KMS-11 (cell line): Measurements from ENCODE around the gene CAPN9.

Source experiments
- H2AFZ ChIP-seq: fragments of 200-600 bp; sonication (generic); 2 replicates; pipeline ENCODE4 v1.6.1; 2016; ENCODE audit warnings: antibody characterized with exemption, mixed run types, low read depth
- H3K27ac ChIP-seq: fragments of 200-600 bp; sonication (generic); 2 replicates; pipeline ENCODE4 v1.6.1; 2016; ENCODE audit warnings: mild to moderate bottlenecking, mixed run types
- H3K27me3 ChIP-seq: fragments of 200-600 bp; sonication (generic); 2 replicates; pipeline ENCODE4 v1.6.1; 2017; ENCODE audit warnings: mild to moderate bottlenecking, low read depth, mixed run types, moderate library complexity; ENCODE audit not compliant: insufficient read depth
- H3K36me3 ChIP-seq: fragments of 200-600 bp; sonication (generic); 2 replicates; pipeline ENCODE4 v1.6.1; 2017; ENCODE audit warnings: mild to moderate bottlenecking, mixed run types; ENCODE audit not compliant: insufficient read depth
- H3K4me1 ChIP-seq: fragments of 200-600 bp; sonication (generic); 2 replicates; pipeline ENCODE4 v1.6.1; 2016; ENCODE audit warnings: mild to moderate bottlenecking, low read depth, mixed run types; ENCODE audit not compliant: poor library complexity, severe bottlenecking
- H3K4me2 ChIP-seq: fragments of 200-600 bp; sonication (generic); 2 replicates; pipeline ENCODE4 v1.7.0; 2016; ENCODE audit warnings: mild to moderate bottlenecking, mixed run types
- H3K4me3 ChIP-seq: fragments of 200-600 bp; sonication (generic); IDR thresholded peaks from 2 replicates; pipeline ENCODE4 v1.6.1; 2017; ENCODE audit warnings: low read depth, low read length, mixed read lengths; ENCODE audit not compliant: insufficient read depth
- H3K79me2 ChIP-seq: fragments of 200-600 bp; sonication (generic); 2 replicates; pipeline ENCODE4 v1.6.1; 2016; ENCODE audit warnings: low read depth, mixed run types; ENCODE audit not compliant: insufficient read depth
- H3K9ac ChIP-seq: fragments of 200-600 bp; sonication (generic); 2 replicates; pipeline ENCODE4 v1.6.1; 2016; ENCODE audit warnings: mild to moderate bottlenecking, mixed run types
- H4K20me1 ChIP-seq: fragments of 200-600 bp; sonication (generic); 2 replicates; pipeline ENCODE4 v1.6.1; 2016; ENCODE audit warnings: mild to moderate bottlenecking, mixed run types; ENCODE audit not compliant: insufficient read depth
- TF ChIP-seq, protein P1 (sequence below): fragments of 200-600 bp; sonication (generic); conservative IDR thresholded peaks from 2 replicates; pipeline ENCODE4 v1.6.1; 2017; ENCODE audit warnings: low read depth, mild to moderate bottlenecking, antibody characterized with exemption, low read length, moderate library complexity, mixed read lengths

CAPN9 gene

DNA sequence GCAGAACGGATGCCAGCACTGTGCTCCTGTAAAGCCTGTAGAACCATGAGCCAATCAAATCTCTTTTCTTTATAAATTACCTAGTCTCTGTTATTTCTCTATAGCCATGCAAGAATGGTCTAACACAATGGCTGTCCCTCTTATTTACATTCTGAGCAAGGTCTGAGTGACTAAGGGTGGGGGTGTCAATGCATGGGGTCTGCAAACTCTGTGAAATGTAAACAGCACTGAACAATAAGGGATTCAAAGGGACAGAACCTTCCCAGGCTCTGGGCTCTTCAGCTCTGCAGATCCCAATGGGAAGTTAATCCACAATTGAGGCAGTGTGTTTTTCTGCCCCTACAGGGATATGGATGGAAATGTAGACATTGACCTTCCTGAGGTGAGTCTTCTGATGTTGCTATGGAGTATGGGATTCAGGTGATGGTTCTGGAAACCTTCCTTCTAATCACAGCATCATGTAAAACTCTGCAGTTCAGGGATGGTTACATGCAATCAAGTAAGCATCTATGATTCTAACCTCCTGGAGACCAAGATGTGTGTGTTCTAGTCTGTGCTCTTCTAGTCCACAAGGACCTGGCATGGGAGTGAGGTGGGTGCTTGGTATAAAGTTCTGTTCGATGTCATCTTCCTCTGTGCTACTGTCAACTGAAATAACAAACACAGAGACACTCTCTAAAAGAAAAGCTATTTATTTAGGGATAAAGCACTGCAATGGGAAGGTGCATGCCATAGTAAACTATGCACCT is 38.6 kb downstream of the CAPN9 start:
- H2AFZ ChIP-seq, result no peak overlapping the region
- TF ChIP-seq, protein P1, sequence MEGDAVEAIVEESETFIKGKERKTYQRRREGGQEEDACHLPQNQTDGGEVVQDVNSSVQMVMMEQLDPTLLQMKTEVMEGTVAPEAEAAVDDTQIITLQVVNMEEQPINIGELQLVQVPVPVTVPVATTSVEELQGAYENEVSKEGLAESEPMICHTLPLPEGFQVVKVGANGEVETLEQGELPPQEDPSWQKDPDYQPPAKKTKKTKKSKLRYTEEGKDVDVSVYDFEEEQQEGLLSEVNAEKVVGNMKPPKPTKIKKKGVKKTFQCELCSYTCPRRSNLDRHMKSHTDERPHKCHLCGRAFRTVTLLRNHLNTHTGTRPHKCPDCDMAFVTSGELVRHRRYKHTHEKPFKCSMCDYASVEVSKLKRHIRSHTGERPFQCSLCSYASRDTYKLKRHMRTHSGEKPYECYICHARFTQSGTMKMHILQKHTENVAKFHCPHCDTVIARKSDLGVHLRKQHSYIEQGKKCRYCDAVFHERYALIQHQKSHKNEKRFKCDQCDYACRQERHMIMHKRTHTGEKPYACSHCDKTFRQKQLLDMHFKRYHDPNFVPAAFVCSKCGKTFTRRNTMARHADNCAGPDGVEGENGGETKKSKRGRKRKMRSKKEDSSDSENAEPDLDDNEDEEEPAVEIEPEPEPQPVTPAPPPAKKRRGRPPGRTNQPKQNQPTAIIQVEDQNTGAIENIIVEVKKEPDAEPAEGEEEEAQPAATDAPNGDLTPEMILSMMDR, result no peak
- H4K20me1 ChIP-seq, result no peaks in the 10 kb centered on the region
- peaks cover 16% of the 10 kb centered on the region for H3K4me1 ChIP-seq
- H3K4me2 ChIP-seq, result no peak overlapping the region
- no peaks in the 10 kb centered on the region for H3K27me3 ChIP-seq
- no peak overlapping the region for H3K9ac ChIP-seq
- no peaks in the 10 kb centered on the region for H3K79me2 ChIP-seq
- no peak overlapping the region for H3K27ac ChIP-seq
- H3K36me3 ChIP-seq, result no peaks in the 10 kb centered on the region
- H3K4me3 ChIP-seq, result no peak overlapping the region

DNA sequence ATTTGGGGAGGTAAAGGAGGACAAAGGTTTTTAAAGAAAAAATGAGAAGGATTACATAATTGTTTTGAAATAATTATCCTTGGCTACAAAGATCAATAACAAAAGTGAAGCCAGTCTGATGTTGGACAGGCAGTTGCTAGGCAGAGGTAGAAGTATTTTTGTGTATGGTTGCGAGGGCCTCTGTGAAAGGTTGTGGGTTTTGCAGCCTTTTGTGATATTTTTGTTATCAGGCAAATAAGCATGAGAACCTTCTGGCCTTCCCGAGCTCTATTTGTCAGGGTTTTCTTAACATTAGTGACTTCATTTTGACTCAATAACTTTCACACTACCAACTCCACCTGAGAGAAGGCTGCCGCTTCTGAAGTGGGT is 39.2 kb downstream of the CAPN9 start:
- H3K79me2 ChIP-seq, result no peaks in the 10 kb centered on the region
- H3K4me1 ChIP-seq, result peaks cover 12% of the 10 kb centered on the region
- H2AFZ ChIP-seq, result no peak overlapping the region
- no peak overlapping the region for H3K9ac ChIP-seq
- H3K4me2 ChIP-seq, result no peak overlapping the region
- H3K36me3 ChIP-seq, result no peaks in the 10 kb centered on the region
- TF ChIP-seq, protein P1, result no peak
- no peaks in the 10 kb centered on the region for H4K20me1 ChIP-seq
- no peak overlapping the region for H3K27ac ChIP-seq
- no peaks in the 10 kb centered on the region for H3K27me3 ChIP-seq
- H3K4me3 ChIP-seq, result no peak overlapping the region

DNA sequence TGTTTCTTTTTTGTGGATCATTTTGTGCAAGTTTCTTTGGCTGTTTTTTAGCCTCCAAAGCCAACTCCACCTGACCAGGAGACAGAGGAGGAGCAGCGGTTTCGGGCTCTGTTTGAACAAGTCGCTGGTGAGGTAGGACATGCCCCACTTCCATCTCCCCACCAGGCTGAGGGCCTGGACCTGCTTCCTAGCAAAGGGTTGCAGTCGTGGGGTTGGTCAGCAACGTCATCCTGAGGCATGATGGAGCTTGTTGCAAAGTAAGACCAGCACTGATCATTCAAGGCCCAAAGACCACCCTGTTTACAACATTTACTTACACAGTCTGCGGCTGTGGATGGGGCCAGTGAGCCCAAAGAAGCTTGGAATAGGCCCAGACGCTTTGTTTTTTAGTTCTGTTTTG is 40.3 kb downstream of the CAPN9 start:
- Histone ChIP-seq H3K27me3 (no peaks in the 10 kb centered on the region), H3K27ac (no peak overlapping the region)

DNA sequence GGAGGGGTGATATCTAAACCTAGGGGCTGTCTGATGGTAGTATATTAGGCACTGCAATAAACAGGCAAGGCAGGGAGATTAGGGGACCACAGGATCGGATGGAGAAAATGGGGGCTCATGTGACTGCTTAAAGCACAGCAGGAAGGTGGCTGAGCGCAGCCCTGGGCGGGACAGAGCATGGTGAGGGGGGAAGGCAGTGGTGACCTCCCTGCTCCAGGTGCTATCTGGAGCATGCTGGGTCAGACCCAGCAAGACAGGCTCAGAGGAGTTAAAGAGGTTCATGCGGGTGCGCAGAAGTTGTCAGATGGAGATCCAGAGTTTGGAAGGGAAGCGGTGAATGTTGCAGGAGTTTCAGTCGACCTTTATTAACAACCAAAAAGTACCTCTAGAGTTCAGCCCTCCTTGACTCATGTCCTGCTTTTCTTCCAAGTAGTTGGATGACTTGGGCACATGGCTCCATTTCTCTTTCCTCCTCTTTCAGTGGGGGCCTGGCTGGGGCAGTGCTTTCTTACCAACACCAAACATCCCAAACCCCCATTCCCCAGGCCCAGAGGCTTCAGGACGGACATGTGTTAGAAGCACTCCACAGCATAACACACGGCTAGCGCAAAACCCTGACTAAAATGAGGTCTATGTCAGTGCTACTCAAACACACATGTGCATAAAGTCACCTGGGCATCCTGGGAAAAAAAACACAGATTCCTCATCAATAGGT is 41.5 kb downstream of the CAPN9 start:
- H3K79me2 ChIP-seq, result no peaks in the 10 kb centered on the region
- H4K20me1 ChIP-seq, result no peaks in the 10 kb centered on the region
- H2AFZ ChIP-seq, result no peak overlapping the region
- TF ChIP-seq, protein P1, result no peak
- no peak overlapping the region for H3K27ac ChIP-seq
- no peak overlapping the region for H3K4me3 ChIP-seq
- no peak overlapping the region for H3K4me2 ChIP-seq
- H3K9ac ChIP-seq, result no peak overlapping the region
- no peaks in the 10 kb centered on the region for H3K27me3 ChIP-seq
- H3K36me3 ChIP-seq, result no peaks in the 10 kb centered on the region
- H3K4me1 ChIP-seq, result no peaks in the 10 kb centered on the region

More for the DNA sequence above, 40.3 kb downstream of the CAPN9 start:
- Histone ChIP-seq H3K4me1 (peaks cover under 1% of the 10 kb centered on the region), H3K4me3 (no peak overlapping the region), H3K4me2 (no peak overlapping the region), H2AFZ (no peak overlapping the region), H3K79me2 (no peaks in the 10 kb centered on the region), H3K9ac (no peak overlapping the region), H3K36me3 (no peaks in the 10 kb centered on the region), H4K20me1 (no peaks in the 10 kb centered on the region)
- TF ChIP-seq, protein P1, result no peak
